Panc1 (cell line): ENCODE measurements around the gene C1orf105. TPM values are rescaled to one million over a fixed set of nuclear protein-coding genes. Genes with fewer than 3 reads are reported as not detected.
A peak's percentile ranks its signal among the peaks of the same experiment; 100 is the strongest.

ENCODE experiments used
- ATAC-seq: fragments of 200-7000 bp; cut with Tn5 transposase; 2 replicates; pipeline ENCODE4 v1.9.1; 2020; ENCODE audit warnings: mild to moderate bottlenecking, moderate library complexity
- BruUV-seq: library from RNA; stranded (reverse); fragments of 400-500 nt; replicated peaks from 2 replicates; lab custom pipeline; 2021; lab: Mats Ljungman, UMichigan
- CTCF ChIA-PET: fragments of 300-600 bp; sonication (Branson Sonifier 250); formaldehyde crosslinking; loops from one replicate; lab custom pipeline; 2022; ENCODE audit warnings: antibody characterized with exemption; lab: Charles Lee
- POLR2A ChIA-PET: fragments of 300-600 bp; sonication (Branson Sonifier 250); formaldehyde crosslinking; loops from one replicate; lab custom pipeline; 2022; ENCODE audit warnings: antibody characterized with exemption; lab: Charles Lee
- DNase-seq: peaks from one replicate; pipeline ENCODE4 v3.0.0-alpha.2; 2010; ENCODE audit warnings: low read depth, low spot score
- H3K27ac ChIP-seq: 2 replicates; pipeline ENCODE4 v1.5.1; 2011; ENCODE audit warnings: mild to moderate bottlenecking, low read length, inconsistent platforms
- H3K27me3 ChIP-seq: fragments of 200-500 bp; sonication (Bioruptor generic); 2 replicates; pipeline ENCODE4 v1.6.0; 2014; ENCODE audit warnings: low read length, inconsistent platforms; ENCODE audit not compliant: control insufficient read depth, insufficient read depth
- H3K36me3 ChIP-seq: fragments of 200-500 bp; sonication (Bioruptor generic); 2 replicates; pipeline ENCODE4 v1.5.1; 2014; ENCODE audit warnings: inconsistent platforms, mild to moderate bottlenecking, low read length, moderate library complexity; ENCODE audit not compliant: control insufficient read depth, insufficient read depth
- H3K4me1 ChIP-seq: 2 replicates; pipeline ENCODE4 v1.5.1; 2011; ENCODE audit warnings: inconsistent platforms, mild to moderate bottlenecking, low read length, moderate library complexity; ENCODE audit not compliant: control insufficient read depth, insufficient read depth
- H3K4me3 ChIP-seq, 2 experiments: 2 replicates each; pipeline ENCODE4 v1.5.1; 2011 to 2012; ENCODE audit warnings: low read depth in 2 of 2, low read length in 2 of 2, mild to moderate bottlenecking in 2 of 2, inconsistent platforms in 1 of 2, moderate library complexity in 1 of 2
- H3K9me3 ChIP-seq: fragments of 200-500 bp; sonication (Bioruptor generic); 2 replicates; pipeline ENCODE4 v1.5.1; 2014; ENCODE audit warnings: low read depth, mild to moderate bottlenecking, inconsistent platforms, low read length, moderate library complexity; ENCODE audit not compliant: control insufficient read depth, insufficient read depth
- CTCF ChIP-seq: fragments of 450-650 bp; IDR thresholded peaks from 2 replicates; pipeline ENCODE4 v1.5.1; 2017; ENCODE audit warnings: mild to moderate bottlenecking
- POLR2AphosphoS5 ChIP-seq: IDR thresholded peaks from 2 replicates; pipeline ENCODE4 v1.6.1; 2012; ENCODE audit warnings: mild to moderate bottlenecking, low read depth, low read length, moderate library complexity
- REST ChIP-seq, 2 experiments: IDR thresholded peaks; 2 replicates each; pipeline ENCODE4 v1.6.1; 2011 to 2012; ENCODE audit warnings: low read depth in 2 of 2, control low read depth in 1 of 2, low read length in 1 of 2, mild to moderate bottlenecking in 1 of 2, moderate library complexity in 1 of 2; ENCODE audit not compliant: insufficient read depth in 1 of 2
- SIN3A ChIP-seq: IDR thresholded peaks from 2 replicates; pipeline ENCODE4 v1.6.1; 2012; ENCODE audit warnings: low read depth, mild to moderate bottlenecking, low read length, moderate library complexity, borderline replicate concordance; ENCODE audit not compliant: insufficient read depth
- TCF7L2 ChIP-seq: IDR thresholded peaks from 2 replicates; pipeline ENCODE4 v1.6.1; 2011; ENCODE audit warnings: mild to moderate bottlenecking, low read depth, low read length, inconsistent platforms
- in situ Hi-C: cut with HindIII; loops from 2 replicates; pipeline ENCODE4 v1.10.0; 2016; ENCODE audit warnings: low sequenced_read_pairs, low pct_unique_long_range_greater_than_20kb
- intact Hi-C: fragments of 100-400 bp; cut with micrococcal nuclease; formaldehyde crosslinking; loops from one replicate; pipeline ENCODE4 v1.10.0; 2022; ENCODE audit not compliant: unreplicated experiment
- total RNA-seq: library from RNA; stranded (reverse); gene quantifications from one replicate; pipeline ENCODE4 v1.2.1, GENCODE V29; 2021; ENCODE audit not compliant: unreplicated experiment

C1orf105 gene
- total RNA-seq, 1 experiment from 2014 or later: not detected

- DNase-seq: no peak
- no TSS peak for BruUV-seq
- H3K4me1 ChIP-seq: peaks cover 11% of the 10 kb centered on the region
- CTCF ChIA-PET: no interaction called here
- no peaks in the 10 kb centered on the region for H3K36me3 ChIP-seq
- intact Hi-C loops (no loop called here), in situ Hi-C loops (no loop called here)
- TF ChIP-seq REST (IDR thresholded peaks at IDR 0.05; ENCODE audit: insufficient read depth in 1 of 2, low read depth in 2 of 2, low read length in 1 of 2) (no peak), CTCF (no peak), TCF7L2 (no peak), POLR2AphosphoS5 (no peak)
- ATAC-seq: no peak
- peak overlapping the region; percentile 100 for H3K27ac ChIP-seq
- H3K4me3 ChIP-seq: no peak overlapping the region
- H3K27me3 ChIP-seq: no peaks in the 10 kb centered on the region
- POLR2A ChIA-PET: no interaction called here
- H3K9me3 ChIP-seq: no peaks in the 10 kb centered on the region
Observed at GRCh38 chr1:172390301-172390682, 30.2 kb upstream of the C1orf105 start.

GRCh38 chr1:172390683-172391551, 29.6 kb upstream of the C1orf105 start:
- no peaks in the 10 kb centered on the region for H3K9me3 ChIP-seq
- ChIA-PET CTCF (no interaction called here), POLR2A (no interaction called here)
- ATAC-seq: no peak
- TF ChIP-seq REST (IDR thresholded peaks at IDR 0.05; ENCODE audit: insufficient read depth in 1 of 2, low read depth in 2 of 2, low read length in 1 of 2) (no peak), TCF7L2 (no peak), POLR2AphosphoS5 (no peak), CTCF (no peak), SIN3A (no peak)
- no peak for DNase-seq
- no peaks in the 10 kb centered on the region for H3K36me3 ChIP-seq
- in situ Hi-C loops (no loop called here), intact Hi-C loops (no loop called here)
- no peaks in the 10 kb centered on the region for H3K27me3 ChIP-seq
- no peak overlapping the region for H3K4me3 ChIP-seq
- peaks cover 11% of the 10 kb centered on the region for H3K4me1 ChIP-seq
- no TSS peak for BruUV-seq
- H3K27ac ChIP-seq: peak overlapping the region; percentile 100
